HepG2 (cell line): ENCODE measurements around the gene DRAP1. TPM values are rescaled to one million over a fixed set of nuclear protein-coding genes. Genes with fewer than 3 reads are reported as not detected.

Source experiments
- ATM ChIP-seq: fragments of 450-650 bp; IDR thresholded peaks from 2 replicates; pipeline ENCODE4 v1.7.1; 2017; ENCODE audit warnings: mild to moderate bottlenecking, borderline replicate concordance
- CERS6 ChIP-seq: sonication (generic); formaldehyde crosslinking; IDR thresholded peaks from 2 replicates; pipeline ENCODE4 v1.5.0; 2020; ENCODE audit warnings: missing genetic modification reagents
- EP300 ChIP-seq, 3 experiments: sonication (generic) in 1 of 3; formaldehyde crosslinking in 1 of 3; IDR thresholded peaks; 2 replicates each; pipeline versions ENCODE4 v1.5.1 to v1.6.1; 2011 to 2020; ENCODE audit warnings: low read depth in 2 of 3, low read length in 2 of 3, borderline replicate concordance in 1 of 3, improper control_type of control experiment in 1 of 3, mild to moderate bottlenecking in 1 of 3, missing genetic modification reagents in 1 of 3, moderate library complexity in 1 of 3
- KLF6 ChIP-seq: IDR thresholded peaks from 2 replicates; pipeline ENCODE4 v1.8.0; 2016; ENCODE audit warnings: missing biosample characterization, missing genetic modification reagents
- MAFK ChIP-seq, 2 experiments: IDR thresholded peaks in 1 of 2; conservative IDR thresholded peaks in 1 of 2; 2 replicates each; pipeline ENCODE4 v1.6.1; 2011; ENCODE audit warnings: improper control_type of control experiment in 2 of 2, low read length in 2 of 2
- MATR3 ChIP-seq: sonication (generic); formaldehyde crosslinking; IDR thresholded peaks from 2 replicates; pipeline ENCODE4 v1.4.0; 2020; ENCODE audit warnings: missing genetic modification reagents
- MIER2 ChIP-seq: IDR thresholded peaks from 2 replicates; pipeline ENCODE4 v1.6.1; 2016; ENCODE audit warnings: missing biosample characterization, missing genetic modification reagents
- MTA1 ChIP-seq: sonication (generic); formaldehyde crosslinking; IDR thresholded peaks from 2 replicates; pipeline ENCODE4 v1.4.0; 2020; ENCODE audit warnings: missing genetic modification reagents, mild to moderate bottlenecking, borderline replicate concordance
- PITX1 ChIP-seq: sonication (generic); formaldehyde crosslinking; IDR thresholded peaks from 2 replicates; pipeline ENCODE4 v1.5.1; 2020; ENCODE audit warnings: mild to moderate bottlenecking, missing genetic modification reagents
- RBFOX2 ChIP-seq: fragments of 200-400 bp; formaldehyde crosslinking; IDR thresholded peaks from 2 replicates; pipeline ENCODE4 v1.6.1; 2017; ENCODE audit warnings: low read depth, mild to moderate bottlenecking, low read length
- XBP1 ChIP-seq: sonication (generic); formaldehyde crosslinking; IDR thresholded peaks from 2 replicates; pipeline ENCODE4 v1.5.0; 2020; ENCODE audit warnings: missing genetic modification reagents
- ZBTB10 ChIP-seq: sonication (generic); formaldehyde crosslinking; IDR thresholded peaks from 2 replicates; pipeline ENCODE4 v1.4.0; 2020; ENCODE audit warnings: missing genetic modification reagents, borderline replicate concordance
- ZBTB7B ChIP-seq: sonication (generic); formaldehyde crosslinking; IDR thresholded peaks from 2 replicates; pipeline ENCODE4 v1.4.0; 2020; ENCODE audit warnings: missing genetic modification reagents
- ZFX ChIP-seq: sonication (generic); formaldehyde crosslinking; IDR thresholded peaks from 2 replicates; pipeline ENCODE4 v1.4.0; 2020; ENCODE audit warnings: mild to moderate bottlenecking, low read depth, missing genetic modification reagents, moderate library complexity
- ZNF333 ChIP-seq: sonication (generic); formaldehyde crosslinking; IDR thresholded peaks from 2 replicates; pipeline ENCODE4 v1.4.0; 2020; ENCODE audit warnings: mild to moderate bottlenecking, missing genetic modification reagents, borderline replicate concordance
- ZNF446 ChIP-seq: sonication (generic); formaldehyde crosslinking; IDR thresholded peaks from 2 replicates; pipeline ENCODE4 v1.5.0; 2020; ENCODE audit warnings: mild to moderate bottlenecking, missing genetic modification reagents
- ZNF501 ChIP-seq: sonication (generic); formaldehyde crosslinking; IDR thresholded peaks from 2 replicates; pipeline ENCODE4 v1.5.1; 2020; ENCODE audit warnings: mild to moderate bottlenecking, moderate library complexity, missing genetic modification reagents
- ZNF513 ChIP-seq: sonication (generic); formaldehyde crosslinking; conservative IDR thresholded peaks from 2 replicates; pipeline ENCODE4 v1.5.0; 2020; ENCODE audit warnings: missing genetic modification reagents
- ZNF569 ChIP-seq: sonication (generic); formaldehyde crosslinking; IDR thresholded peaks from 2 replicates; pipeline ENCODE4 v1.5.0; 2020; ENCODE audit warnings: mild to moderate bottlenecking, missing genetic modification reagents, moderate library complexity, borderline replicate concordance
- ZNF652 ChIP-seq: IDR thresholded peaks from 2 replicates; pipeline ENCODE4 v1.6.1; 2016; ENCODE audit warnings: low read depth, borderline replicate concordance
- ZNF704 ChIP-seq: sonication (generic); formaldehyde crosslinking; IDR thresholded peaks from 2 replicates; pipeline ENCODE4 v1.8.1; 2023; ENCODE audit warnings: mild to moderate bottlenecking, inconsistent platforms, moderate library complexity, missing genetic modification reagents, borderline replicate concordance
- polyA plus RNA-seq, 8 experiments: library from polyadenylated mRNA; depleted of rRNA in 3 of 8; stranded (reverse) in 7 of 8; unstranded in 1 of 8; fragments of >200 nt; fragmentation: Illumina TruSeq in 4 of 8; extraction: Trizol in 4 of 8; gene quantifications; 2 replicates each; pipeline versions ENCODE4 v1.2.1 to v1.2.3, GENCODE V29; 2011 to 2016; ENCODE audit warnings: low read depth in 4 of 8, missing spikeins in 1 of 8, mixed read lengths in 1 of 8; ENCODE audit not compliant: insufficient read depth in 1 of 8
- total RNA-seq, 5 experiments: library from RNA; depleted of rRNA; stranded (reverse); fragments of >200 nt; fragmentation: Illumina TruSeq; extraction: Trizol; gene quantifications; 2 replicates each; pipeline ENCODE4 v1.2.3, GENCODE V29; 2016; ENCODE audit warnings: low read depth in 1 of 5

DRAP1 gene
- total and polyA plus RNA-seq, 2 of the 13 experiments (the other 11 are each of a cell fraction or from before 2014, with no cell fraction given), result 46.8 to 52.3 TPM

- TF ChIP-seq ZNF569 (CRISPR knock-in tag) (no peak), ZBTB10 (CRISPR knock-in tag) (no peak), EP300 (IDR thresholded peaks at IDR 0.05; ENCODE audit: low read depth in 2 of 2, low read length in 2 of 2) (peak in 1 of 2 experiments; percentile 4; a peak in 1 of 4 replicates), EP300 (CRISPR knock-in tag; IDR thresholded peaks at IDR 0.05; ENCODE audit: borderline replicate concordance) (no peak), MAFK (conservative IDR thresholded peaks at IDR 0.05 in 1 of 2, IDR thresholded peaks at IDR 0.05 in 1 of 2; ENCODE audit: low read length in 2 of 2) (no peak), ATM (no peak), ZNF501 (CRISPR knock-in tag) (no peak), PITX1 (CRISPR knock-in tag) (0 out of 2 replicates have a peak, but pooled peaks have one; percentile 34), ZNF333 (CRISPR knock-in tag) (no peak), MATR3 (no peak), ZNF652 (CRISPR knock-in tag) (peak; percentile 96), MIER2 (CRISPR knock-in tag) (no peak), ZNF704 (CRISPR knock-in tag) (no peak), MTA1 (no peak), KLF6 (CRISPR knock-in tag) (no peak), XBP1 (no peak), ZFX (CRISPR knock-in tag) (no peak; the same call in 1 of the 2 replicates), ZNF513 (CRISPR knock-in tag) (no peak), ZBTB7B (CRISPR knock-in tag) (no peak), ZNF446 (no peak), RBFOX2 (no peak), CERS6 (no peak)
Measured at GRCh38 chr11:65952052-65952521, 32.9 kb downstream of the DRAP1 start (continued).
